H1 (cell line): ENCODE results near the gene CUZD1. TPM values are rescaled to one million over a fixed set of nuclear protein-coding genes. Genes with fewer than 3 reads are reported as not detected.

Experiments
- CTCF ChIA-PET: fragments of 300-600 bp; sonication (Branson Sonifier 250); formaldehyde crosslinking; loops from one replicate; lab custom pipeline; 2021; ENCODE audit not compliant: partially characterized antibody; lab: Charles Lee
- POLR2A ChIA-PET: fragments of 300-600 bp; sonication (Branson Sonifier 250); formaldehyde crosslinking; loops from one replicate; lab custom pipeline; 2021; ENCODE audit warnings: inconsistent platforms; ENCODE audit not compliant: partially characterized antibody; lab: Charles Lee
- DNase-seq, 2 experiments: peaks; one replicate each; pipeline versions ENCODE4 v3.0.0 to v3.0.0-alpha.2; 2010 to 2022; ENCODE audit warnings: low spot score in 2 of 2, low read depth in 1 of 2, mixed read lengths in 1 of 2
- FAIRE-seq: peaks from 2 replicates; lab custom pipeline; 2011; peaks lifted over from hg19 to GRCh38; lab: Jason Lieb, UNC
- H2AFZ ChIP-seq: 2 replicates; pipeline ENCODE4 v1.8.1; 2012; ENCODE audit warnings: low read length, inconsistent platforms
- H2AK5ac ChIP-seq: 2 replicates; pipeline ENCODE4 v1.6.1; 2013; ENCODE audit warnings: low read depth, low read length
- H2BK120ac ChIP-seq: replicated peaks from 2 replicates; pipeline ENCODE3; 2013; ENCODE audit warnings: low read depth, low read length, inconsistent platforms
- H2BK12ac ChIP-seq: 2 replicates; pipeline ENCODE4 v1.6.1; 2013; ENCODE audit warnings: low read depth, low read length
- H2BK15ac ChIP-seq: 2 replicates; pipeline ENCODE4 v1.6.1; 2013; ENCODE audit warnings: low read length
- H2BK20ac ChIP-seq: 2 replicates; pipeline ENCODE4 v1.6.1; 2013; ENCODE audit warnings: low read length
- H2BK5ac ChIP-seq: 2 replicates; pipeline ENCODE4 v1.6.1; 2013; ENCODE audit warnings: low read depth, low read length
- H3K14ac ChIP-seq: 2 replicates; pipeline ENCODE4 v1.6.1; 2013; ENCODE audit warnings: inconsistent platforms; ENCODE audit not compliant: insufficient read length
- H3K18ac ChIP-seq: 2 replicates; pipeline ENCODE4 v1.6.1; 2013; ENCODE audit warnings: low read length; ENCODE audit errors: extremely low read depth
- H3K23ac ChIP-seq: 2 replicates; pipeline ENCODE4 v1.6.1; 2013; ENCODE audit warnings: inconsistent platforms; ENCODE audit not compliant: insufficient read length
- H3K23me2 ChIP-seq: 2 replicates; pipeline ENCODE4 v1.6.1; 2013; ENCODE audit warnings: low read depth, low read length
- H3K27ac ChIP-seq: 2 replicates; pipeline ENCODE4 v1.6.1; 2011; ENCODE audit warnings: low read depth, low read length, inconsistent platforms
- H3K27me3 ChIP-seq, 4 experiments: replicated peaks in 1 of 4; 1 replicate in 1 of 4; 2 replicates in 3 of 4; pipeline versions ENCODE4 v1.6.1 to v1.8.1; 2011 to 2013; ENCODE audit warnings: low read length in 3 of 4, mild to moderate bottlenecking in 3 of 4, inconsistent platforms in 2 of 4, mixed read lengths in 2 of 4, moderate library complexity in 1 of 4; ENCODE audit not compliant: control insufficient read depth in 3 of 4, insufficient read depth in 3 of 4; ENCODE audit errors: extremely low read depth in 1 of 4
- H3K36me3 ChIP-seq, 4 experiments: 2 replicates each; pipeline versions ENCODE4 v1.6.1 to v1.8.1; 2011 to 2013; ENCODE audit warnings: mild to moderate bottlenecking in 4 of 4, low read length in 3 of 4, moderate library complexity in 2 of 4, control low read depth in 1 of 4, inconsistent platforms in 1 of 4; ENCODE audit not compliant: insufficient read depth in 4 of 4, control insufficient read depth in 2 of 4
- H3K4ac ChIP-seq: replicated peaks from 2 replicates; pipeline ENCODE3; 2013; ENCODE audit warnings: low read length, low read depth, mixed read lengths, inconsistent platforms; ENCODE audit not compliant: insufficient read length
- H3K4me1 ChIP-seq, 4 experiments: replicated peaks in 1 of 4; 1 replicate in 1 of 4; 2 replicates in 3 of 4; pipeline versions ENCODE4 v1.6.1 to v1.8.1; 2011 to 2013; ENCODE audit warnings: low read length in 3 of 4, inconsistent platforms in 2 of 4, mixed read lengths in 1 of 4; ENCODE audit not compliant: insufficient read depth in 4 of 4, control insufficient read depth in 3 of 4
- H3K4me2 ChIP-seq, 2 experiments: 2 replicates each; pipeline versions ENCODE4 v1.6.1 to v1.8.1; 2011 to 2013; ENCODE audit warnings: low read depth in 2 of 2, low read length in 2 of 2, control low read depth in 1 of 2, inconsistent platforms in 1 of 2, mild to moderate bottlenecking in 1 of 2; ENCODE audit not compliant: insufficient read depth in 1 of 2
- H3K4me3 ChIP-seq, 4 experiments: fragments of 200-600, 300-600 bp in 1 of 4; sonication (generic), shearing (Covaris generic), sonication (Bioruptor Twin) in 1 of 4; 2 replicates each; pipeline versions ENCODE4 v1.5.1 to v1.8.1; 2011 to 2016; ENCODE audit warnings: low read length in 4 of 4, low read depth in 3 of 4, control low read depth in 2 of 4, inconsistent platforms in 2 of 4, mild to moderate bottlenecking in 2 of 4, mixed read lengths in 1 of 4, moderate library complexity in 1 of 4; ENCODE audit not compliant: insufficient read depth in 2 of 4; ENCODE audit errors: extremely low read depth in 1 of 4
- H3K56ac ChIP-seq: replicated peaks from 2 replicates; pipeline ENCODE3; 2013; ENCODE audit warnings: low read depth, mild to moderate bottlenecking, mixed read lengths, low read length, inconsistent platforms; ENCODE audit not compliant: insufficient read length
- H3K79me1 ChIP-seq: 2 replicates; pipeline ENCODE4 v1.6.1; 2013; ENCODE audit warnings: low read depth, low read length, control low read depth
- H3K79me2 ChIP-seq, 2 experiments: 2 replicates each; pipeline versions ENCODE4 v1.6.1 to v1.8.1; 2012 to 2013; ENCODE audit warnings: low read length in 2 of 2, mild to moderate bottlenecking in 2 of 2, inconsistent platforms in 1 of 2; ENCODE audit not compliant: insufficient read depth in 2 of 2, control insufficient read depth in 1 of 2
- H3K9ac ChIP-seq, 4 experiments: replicated peaks in 1 of 4; 1 replicate in 1 of 4; 2 replicates in 3 of 4; pipeline versions ENCODE4 v1.6.1 to v1.8.1; 2011 to 2013; ENCODE audit warnings: low read depth in 3 of 4, low read length in 3 of 4, control low read depth in 2 of 4, mild to moderate bottlenecking in 2 of 4, moderate library complexity in 2 of 4, inconsistent platforms in 1 of 4; ENCODE audit errors: extremely low read depth in 1 of 4
- H3K9me3 ChIP-seq, 2 experiments: 2 replicates each; pipeline versions ENCODE4 v1.6.1 to v1.8.1; 2012 to 2013; ENCODE audit warnings: mild to moderate bottlenecking in 2 of 2, moderate library complexity in 2 of 2, control low read depth in 1 of 2, inconsistent platforms in 1 of 2, low read depth in 1 of 2, low read length in 1 of 2, mixed read lengths in 1 of 2; ENCODE audit not compliant: insufficient read depth in 2 of 2
- H4K20me1 ChIP-seq, 2 experiments: replicated peaks in 1 of 2; 2 replicates each; pipeline versions ENCODE3 to v1.8.1; 2011 to 2013; ENCODE audit warnings: inconsistent platforms in 2 of 2, low read length in 2 of 2, mild to moderate bottlenecking in 1 of 2; ENCODE audit not compliant: insufficient read depth in 2 of 2, control insufficient read depth in 1 of 2
- H4K5ac ChIP-seq: 2 replicates; pipeline ENCODE4 v1.6.1; 2013; ENCODE audit warnings: low read length, low read depth, mixed read lengths, inconsistent platforms; ENCODE audit not compliant: insufficient read length
- H4K8ac ChIP-seq: 2 replicates; pipeline ENCODE4 v1.8.0; 2013; ENCODE audit warnings: mild to moderate bottlenecking, moderate library complexity, low read length, inconsistent platforms; ENCODE audit not compliant: insufficient read depth; ENCODE audit errors: extremely low read depth
- H4K91ac ChIP-seq: replicated peaks from 2 replicates; pipeline ENCODE3; 2013; ENCODE audit warnings: low read length, mixed read lengths, inconsistent platforms; ENCODE audit not compliant: insufficient read length
- RFX5 ChIP-seq: IDR thresholded peaks from 2 replicates; pipeline ENCODE4 v1.6.1; 2011; ENCODE audit warnings: low read depth, low read length, improper control_type of control experiment, borderline replicate concordance
- WGBS, 2 experiments: shearing (Covaris generic) in 1 of 2; methylation state at CpG; one replicate each; pipeline versions ENCODE4 v1.1.6 to v1.1.7; 2013 to 2015; ENCODE audit warnings: low lambda C conversion rate in 2 of 2, mixed read lengths in 2 of 2, inconsistent platforms in 1 of 2, low coverage in 1 of 2, missing lambda C conversion rate in 1 of 2; ENCODE audit not compliant: insufficient replicate concordance in 2 of 2, insufficient coverage in 1 of 2, insufficient read length in 1 of 2; ENCODE audit errors: extremely low coverage in 1 of 2, missing lambda C conversion rate in 1 of 2; 5-methylcytosine and 5-hydroxymethylcytosine counted together
- polyA plus RNA-seq, 7 experiments: library from polyadenylated mRNA; depleted of rRNA in 3 of 7; stranded (reverse) in 5 of 7; unstranded in 2 of 7; fragments of >200 nt in 5 of 7; fragments of 200-250 nt in 2 of 7; gene quantifications; 1 replicate in 5 of 7; 2 replicates in 1 of 7; 4 replicates in 1 of 7; pipeline versions ENCODE4 v1.2.1 to v1.2.3, GENCODE V29; 2011 to 2013; ENCODE audit warnings: missing spikeins in 2 of 7, mixed read lengths in 2 of 7
- total RNA-seq: library from RNA; stranded (reverse); fragmentation: NEBNext Ultra II Directional; extraction: Animal tissue kit (Norgen Biotek cat#: 25700); gene quantifications from 2 replicates; pipeline ENCODE4 v1.2.1, GENCODE V29; 2021

CUZD1 gene
- total and polyA plus RNA-seq, 2 of the 8 experiments (the other 6 are each of a cell fraction or from before 2014, with no cell fraction given): 11.9 to 30.0 TPM

DNA sequence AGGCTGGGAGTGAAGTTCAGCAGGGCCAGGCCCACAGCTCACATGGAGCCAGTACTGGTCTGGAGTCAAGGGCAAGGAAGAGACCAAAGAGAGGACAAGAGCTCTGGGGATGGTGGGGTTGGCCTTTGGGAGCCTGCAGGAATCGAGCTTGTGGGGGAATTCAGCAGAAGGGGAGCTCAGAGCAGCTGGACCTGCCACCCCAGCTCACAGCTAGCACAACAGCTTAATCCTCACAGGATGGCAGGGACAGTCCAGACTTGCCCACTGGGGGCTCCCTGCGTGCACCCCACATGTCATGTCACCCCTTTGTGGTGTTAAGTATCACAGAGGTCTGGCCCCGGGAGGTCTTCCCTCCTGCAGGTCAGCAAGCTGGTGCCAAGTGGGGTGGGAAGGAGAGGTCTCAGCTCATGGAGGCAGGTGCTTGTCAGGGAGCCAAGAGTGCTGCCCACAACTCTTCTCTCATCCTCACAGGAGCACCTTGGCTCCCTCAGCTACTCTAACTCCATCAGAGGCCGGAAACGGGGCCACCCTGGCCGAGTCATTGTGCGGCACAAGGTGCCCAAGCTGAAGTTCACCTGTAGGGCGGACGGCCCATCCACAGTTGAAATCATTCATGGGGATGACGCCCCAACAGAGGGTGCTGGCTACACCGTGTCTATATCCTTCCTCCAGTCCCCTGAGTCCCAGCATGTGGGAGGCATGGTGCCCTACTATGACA is 22.5 kb downstream of the CUZD1 start:
- CTCF ChIA-PET: no interaction called here
- no peak overlapping the region for H2AFZ ChIP-seq
- no peaks in the 10 kb centered on the region for H4K20me1 ChIP-seq
- H3K9me3 ChIP-seq: no peaks in the 10 kb centered on the region
- H3K4ac ChIP-seq: no peak overlapping the region
- H2AK5ac ChIP-seq: no peak overlapping the region
- H3K27me3 ChIP-seq: no peaks in the 10 kb centered on the region
- no peaks in the 10 kb centered on the region; the same call in 1 of the 2 replicates for H3K23me2 ChIP-seq
- no peak overlapping the region for H2BK120ac ChIP-seq
- no peak overlapping the region for H3K4me2 ChIP-seq
- no peak for FAIRE-seq
- no peak overlapping the region for H2BK15ac ChIP-seq
- H2BK20ac ChIP-seq: no peak overlapping the region
- H3K36me3 ChIP-seq: no peaks in the 10 kb centered on the region
- H2BK5ac ChIP-seq: no peak overlapping the region
- no peak overlapping the region for H3K14ac ChIP-seq
- 87% methylated on average over 11 of the region's 11 CpGs; no CpG with 5 or more reads in 1 of the 2 experiments for WGBS, 2 experiments
- no peak overlapping the region for H3K4me3 ChIP-seq
- H3K56ac ChIP-seq: no peak overlapping the region
- no peak overlapping the region for H3K18ac ChIP-seq
- H3K79me1 ChIP-seq: no peaks in the 10 kb centered on the region
- no peak overlapping the region for H4K8ac ChIP-seq
- H4K5ac ChIP-seq: no peak overlapping the region
- no peak overlapping the region for H2BK12ac ChIP-seq
- DNase-seq: no peak
- no peak overlapping the region for H3K9ac ChIP-seq
- no peak overlapping the region for H4K91ac ChIP-seq
- TF ChIP-seq RFX5: no peak
- H3K79me2 ChIP-seq: no peaks in the 10 kb centered on the region
- POLR2A ChIA-PET: no interaction called here
- no peak overlapping the region for H3K23ac ChIP-seq
- no peaks in the 10 kb centered on the region for H3K4me1 ChIP-seq
- H3K27ac ChIP-seq: no peak overlapping the region
